Ishikawa (cell line): Measurements from ENCODE around the gene PROM1.

Experiments
- CEBPB ChIP-seq: IDR thresholded peaks from 2 replicates; pipeline ENCODE4 v1.6.1; 2012
- EP300 ChIP-seq: IDR thresholded peaks from 2 replicates; pipeline ENCODE4 v1.6.1; 2012; ENCODE audit warnings: borderline replicate concordance
- FOXM1 ChIP-seq: IDR thresholded peaks from 2 replicates; pipeline ENCODE4 v1.6.1; 2012; ENCODE audit warnings: low read depth, borderline replicate concordance
- NFIC ChIP-seq: IDR thresholded peaks from 2 replicates; pipeline ENCODE4 v1.6.1; 2012
- TEAD4 ChIP-seq: IDR thresholded peaks from 2 replicates; pipeline ENCODE4 v1.6.1; 2012
- YY1 ChIP-seq: IDR thresholded peaks from 2 replicates; pipeline ENCODE4 v1.6.1; 2012; ENCODE audit warnings: low read depth
- TF ChIP-seq, protein P1 (sequence below): IDR thresholded peaks from 2 replicates; pipeline ENCODE4 v1.6.1; 2012
- TF ChIP-seq, protein P2 (sequence below): IDR thresholded peaks from 2 replicates; pipeline ENCODE4 v1.6.1; 2012
- TF ChIP-seq, protein P3 (sequence below): IDR thresholded peaks from 2 replicates; pipeline ENCODE4 v1.6.1; 2012; ENCODE audit warnings: low read depth, mild to moderate bottlenecking

DNA sequence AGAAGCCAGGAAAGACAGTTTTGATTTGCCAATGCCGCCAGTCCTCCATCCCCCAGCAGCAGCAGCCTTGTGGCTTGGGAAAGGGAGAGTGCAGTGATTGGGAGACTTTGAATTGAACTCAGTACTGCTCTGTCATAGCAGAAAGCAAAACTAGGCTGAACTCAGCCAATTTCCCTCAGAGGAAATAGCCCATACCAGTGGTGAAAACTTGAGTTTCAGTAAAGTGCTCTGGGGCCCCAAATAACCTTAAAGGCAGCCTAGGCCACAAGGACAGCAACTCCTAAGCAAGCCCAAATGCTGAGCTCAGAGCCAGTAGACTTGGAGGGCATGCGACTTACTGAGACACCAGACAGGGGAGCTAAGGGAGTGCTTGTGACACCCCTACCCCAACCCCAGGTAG lies 2.0 kb upstream of the PROM1 start:
- TF ChIP-seq YY1: no peak
- TF ChIP-seq EP300: no peak
- no peak for TF ChIP-seq TEAD4
- TF ChIP-seq, protein P1, sequence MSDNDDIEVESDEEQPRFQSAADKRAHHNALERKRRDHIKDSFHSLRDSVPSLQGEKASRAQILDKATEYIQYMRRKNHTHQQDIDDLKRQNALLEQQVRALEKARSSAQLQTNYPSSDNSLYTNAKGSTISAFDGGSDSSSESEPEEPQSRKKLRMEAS: no peak
- TF ChIP-seq CEBPB: no peak
- TF ChIP-seq, protein P2, sequence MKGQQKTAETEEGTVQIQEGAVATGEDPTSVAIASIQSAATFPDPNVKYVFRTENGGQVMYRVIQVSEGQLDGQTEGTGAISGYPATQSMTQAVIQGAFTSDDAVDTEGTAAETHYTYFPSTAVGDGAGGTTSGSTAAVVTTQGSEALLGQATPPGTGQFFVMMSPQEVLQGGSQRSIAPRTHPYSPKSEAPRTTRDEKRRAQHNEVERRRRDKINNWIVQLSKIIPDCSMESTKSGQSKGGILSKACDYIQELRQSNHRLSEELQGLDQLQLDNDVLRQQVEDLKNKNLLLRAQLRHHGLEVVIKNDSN: no peak
- TF ChIP-seq, protein P3, sequence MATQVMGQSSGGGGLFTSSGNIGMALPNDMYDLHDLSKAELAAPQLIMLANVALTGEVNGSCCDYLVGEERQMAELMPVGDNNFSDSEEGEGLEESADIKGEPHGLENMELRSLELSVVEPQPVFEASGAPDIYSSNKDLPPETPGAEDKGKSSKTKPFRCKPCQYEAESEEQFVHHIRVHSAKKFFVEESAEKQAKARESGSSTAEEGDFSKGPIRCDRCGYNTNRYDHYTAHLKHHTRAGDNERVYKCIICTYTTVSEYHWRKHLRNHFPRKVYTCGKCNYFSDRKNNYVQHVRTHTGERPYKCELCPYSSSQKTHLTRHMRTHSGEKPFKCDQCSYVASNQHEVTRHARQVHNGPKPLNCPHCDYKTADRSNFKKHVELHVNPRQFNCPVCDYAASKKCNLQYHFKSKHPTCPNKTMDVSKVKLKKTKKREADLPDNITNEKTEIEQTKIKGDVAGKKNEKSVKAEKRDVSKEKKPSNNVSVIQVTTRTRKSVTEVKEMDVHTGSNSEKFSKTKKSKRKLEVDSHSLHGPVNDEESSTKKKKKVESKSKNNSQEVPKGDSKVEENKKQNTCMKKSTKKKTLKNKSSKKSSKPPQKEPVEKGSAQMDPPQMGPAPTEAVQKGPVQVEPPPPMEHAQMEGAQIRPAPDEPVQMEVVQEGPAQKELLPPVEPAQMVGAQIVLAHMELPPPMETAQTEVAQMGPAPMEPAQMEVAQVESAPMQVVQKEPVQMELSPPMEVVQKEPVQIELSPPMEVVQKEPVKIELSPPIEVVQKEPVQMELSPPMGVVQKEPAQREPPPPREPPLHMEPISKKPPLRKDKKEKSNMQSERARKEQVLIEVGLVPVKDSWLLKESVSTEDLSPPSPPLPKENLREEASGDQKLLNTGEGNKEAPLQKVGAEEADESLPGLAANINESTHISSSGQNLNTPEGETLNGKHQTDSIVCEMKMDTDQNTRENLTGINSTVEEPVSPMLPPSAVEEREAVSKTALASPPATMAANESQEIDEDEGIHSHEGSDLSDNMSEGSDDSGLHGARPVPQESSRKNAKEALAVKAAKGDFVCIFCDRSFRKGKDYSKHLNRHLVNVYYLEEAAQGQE: no peak
- no peak for TF ChIP-seq FOXM1
- TF ChIP-seq NFIC: no peak
